GM12874 (cell line): Measurements from ENCODE around the gene CD300LG.

Experiments used
- CTCF ChIP-seq: IDR thresholded peaks from 2 replicates; pipeline ENCODE4 v1.5.1; 2011; ENCODE audit warnings: low read depth, mild to moderate bottlenecking, control low read depth, low read length, moderate library complexity; ENCODE audit not compliant: insufficient read depth

Gene CD300LG

GRCh38 chr17:43871946-43872690 lies 25.1 kb downstream of the CD300LG start:
- TF ChIP-seq CTCF, result no peak

- TF ChIP-seq CTCF, result no peak
Measured at GRCh38 chr17:43873091-43873490, 26.1 kb downstream of the CD300LG start.

GRCh38 chr17:43873815-43874214 lies 26.8 kb downstream of the CD300LG start:
- no peak for TF ChIP-seq CTCF

- TF ChIP-seq CTCF, result no peak
Measured at GRCh38 chr17:43874293-43874692, 27.3 kb downstream of the CD300LG start.

- no peak for TF ChIP-seq CTCF
Measured at GRCh38 chr17:43875476-43876147, 28.6 kb downstream of the CD300LG start.

GRCh38 chr17:43877031-43877430 lies 30.1 kb downstream of the CD300LG start:
- TF ChIP-seq CTCF, result no peak

- TF ChIP-seq CTCF, result no peak
Measured at GRCh38 chr17:43877451-43878155, 30.6 kb downstream of the CD300LG start.
